ENCODE results near the gene TAF7.

- no peak for TF ChIP-seq CTCF (IDR thresholded peaks at IDR 0.05; ENCODE audit: low read depth, low read length)
- no peak for TF ChIP-seq EZH2phosphoT487 (IDR thresholded peaks at IDR 0.05; ENCODE audit: low read depth)
Measured at GRCh38 chr5:141351591-141351990, 31.0 kb upstream of the TAF7 start.
